WERI-Rb-1 (cell line): ENCODE data around the gene GRIN1.

Experiments used
- DNase-seq: peaks from one replicate; pipeline ENCODE4 v3.0.0-alpha.2; 2020
- H3K27ac ChIP-seq: fragments of 250-450 bp; sonication (Bioruptor Pico); 2 replicates; pipeline ENCODE4 v1.5.1; 2020; ENCODE audit warnings: mild to moderate bottlenecking, moderate library complexity
- H3K27me3 ChIP-seq: fragments of 250-450 bp; sonication (Bioruptor Pico); 2 replicates; pipeline ENCODE4 v1.5.1; 2021; ENCODE audit warnings: mild to moderate bottlenecking, low read depth, moderate library complexity; ENCODE audit not compliant: insufficient read depth, severe bottlenecking
- H3K36me3 ChIP-seq: fragments of 250-450 bp; sonication (Bioruptor Pico); 2 replicates; pipeline ENCODE4 v1.5.1; 2020; ENCODE audit warnings: mild to moderate bottlenecking, moderate library complexity
- H3K4me3 ChIP-seq: 2 replicates; pipeline ENCODE4 v1.5.1; 2011; ENCODE audit warnings: low read depth, mild to moderate bottlenecking, control low read depth, low read length
- H3K9me3 ChIP-seq: fragments of 250-450 bp; sonication (Bioruptor Pico); 2 replicates; pipeline ENCODE4 v1.5.1; 2021; ENCODE audit warnings: mild to moderate bottlenecking, moderate library complexity; ENCODE audit not compliant: severe bottlenecking
- CTCF ChIP-seq: IDR thresholded peaks from 2 replicates; pipeline ENCODE4 v1.5.1; 2011; ENCODE audit warnings: low read depth, mild to moderate bottlenecking, control low read depth, inconsistent platforms, low read length

The GRIN1 gene

GRCh38 chr9:137107312-137107921 is 31.5 kb upstream of the GRIN1 start:
- TF ChIP-seq CTCF, result no peak
- Histone ChIP-seq H3K27ac (no peak overlapping the region), H3K36me3 (peaks cover 49% of the 10 kb centered on the region), H3K27me3 (no peaks in the 10 kb centered on the region), H3K9me3 (no peaks in the 10 kb centered on the region), H3K4me3 (no peak overlapping the region)
- no peak for DNase-seq

GRCh38 chr9:137107982-137108381 is 31.0 kb upstream of the GRIN1 start:
- TF ChIP-seq CTCF, result no peak
- no peaks in the 10 kb centered on the region for H3K27me3 ChIP-seq
- H3K4me3 ChIP-seq, result no peak overlapping the region
- no peaks in the 10 kb centered on the region for H3K9me3 ChIP-seq
- H3K36me3 ChIP-seq, result peaks cover 52% of the 10 kb centered on the region
- DNase-seq, result no peak
- no peak overlapping the region for H3K27ac ChIP-seq

- peaks cover 52% of the 10 kb centered on the region for H3K36me3 ChIP-seq
- H3K9me3 ChIP-seq, result no peaks in the 10 kb centered on the region
- H3K4me3 ChIP-seq, result no peak overlapping the region
- no peak for DNase-seq
- H3K27ac ChIP-seq, result no peak overlapping the region
- no peaks in the 10 kb centered on the region for H3K27me3 ChIP-seq
- no peak for TF ChIP-seq CTCF
Observed at GRCh38 chr9:137108608-137109249, 30.2 kb upstream of the GRIN1 start.

GRCh38 chr9:137109250-137110146 is 29.5 kb upstream of the GRIN1 start:
- Histone ChIP-seq H3K27me3 (no peaks in the 10 kb centered on the region), H3K9me3 (no peaks in the 10 kb centered on the region), H3K27ac (no peak overlapping the region), H3K4me3 (no peak overlapping the region), H3K36me3 (peaks cover 45% of the 10 kb centered on the region)
- TF ChIP-seq CTCF, result no peak
- DNase-seq, result no peak

GRCh38 chr9:137110147-137110910 is 28.6 kb upstream of the GRIN1 start:
- no peak for DNase-seq
- Histone ChIP-seq H3K4me3 (no peak overlapping the region), H3K9me3 (no peaks in the 10 kb centered on the region), H3K27ac (no peak overlapping the region), H3K36me3 (peaks cover 40% of the 10 kb centered on the region), H3K27me3 (no peaks in the 10 kb centered on the region)
- TF ChIP-seq CTCF, result no peak
